HUES6 (cell line): ENCODE measurements around the gene PAPSS1.

ENCODE experiments used
- H3K27ac ChIP-seq: 2 replicates; pipeline ENCODE4 v1.7.0; 2013; ENCODE audit warnings: low read depth, mild to moderate bottlenecking, low read length, inconsistent platforms
- H3K27me3 ChIP-seq: 2 replicates; pipeline ENCODE4 v1.6.1; 2013; ENCODE audit warnings: low read length; ENCODE audit not compliant: control insufficient read depth, insufficient read depth
- H3K36me3 ChIP-seq: 2 replicates; pipeline ENCODE4 v1.6.1; 2013; ENCODE audit warnings: low read length; ENCODE audit not compliant: control insufficient read depth, insufficient read depth
- H3K4me1 ChIP-seq: 2 replicates; pipeline ENCODE4 v1.6.1; 2013; ENCODE audit warnings: low read length; ENCODE audit not compliant: control insufficient read depth, insufficient read depth
- H3K4me3 ChIP-seq: 2 replicates; pipeline ENCODE4 v1.5.1; 2013; ENCODE audit warnings: low read depth, low read length
- H3K9ac ChIP-seq: one replicate; pipeline ENCODE4 v1.6.1; 2013; ENCODE audit warnings: mild to moderate bottlenecking, low read length
- H3K9me3 ChIP-seq: 2 replicates; pipeline ENCODE4 v1.6.1; 2013; ENCODE audit warnings: low read depth, low read length; ENCODE audit not compliant: control insufficient read depth, insufficient read depth

Gene PAPSS1

DNA sequence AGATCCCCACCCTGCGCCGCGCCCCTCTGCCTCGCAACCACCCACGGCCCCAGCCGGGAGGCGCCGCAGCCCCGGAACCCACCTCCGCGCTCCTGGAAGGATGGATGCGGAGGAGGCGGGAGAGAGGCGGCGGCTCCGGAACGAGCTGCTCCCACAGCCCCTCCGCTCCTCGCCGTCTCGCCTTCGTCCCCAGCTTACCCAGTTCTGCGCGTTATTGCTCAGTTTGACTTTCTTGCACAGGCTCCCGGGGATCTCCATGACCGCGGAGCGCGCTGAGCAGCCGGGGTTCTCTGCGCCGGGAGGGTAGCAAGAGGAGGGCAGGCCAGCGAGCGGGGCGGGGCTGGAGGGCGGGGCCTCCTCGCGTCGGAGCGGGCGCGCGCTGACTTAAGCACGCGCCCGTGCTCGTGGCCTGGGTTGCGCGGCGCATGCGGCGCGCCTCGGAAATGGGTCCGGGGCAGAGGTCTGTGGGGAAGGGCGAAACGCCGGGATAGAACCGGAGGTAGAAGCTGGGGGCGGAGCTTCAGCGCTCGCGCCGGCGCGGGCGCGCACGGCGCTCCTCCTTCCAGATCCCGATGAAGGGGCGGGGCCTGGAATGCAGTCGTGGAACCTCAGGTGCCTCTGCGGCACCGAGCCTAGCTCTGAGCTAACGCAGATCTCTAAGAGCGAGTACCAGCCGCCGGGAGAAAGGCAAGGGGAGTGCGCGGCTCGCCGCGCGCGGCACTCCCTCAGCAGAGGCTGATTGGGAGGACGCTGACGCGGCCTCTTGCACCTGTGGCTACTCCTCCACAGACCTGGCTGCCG is at the start of gene PAPSS1:
Gene PAPSS1 (minus strand): TSS at position 313 of the 801 bp plus-strand sequence. CDS start 55 bp downstream, at position 258.
- Histone ChIP-seq H3K9ac (peak within 1 kb of the TSS; percentile 77), H3K27ac (peak within 1 kb of the TSS; percentile 12; the same call in 1 of the 2 replicates), H3K9me3 (no peaks in the 10 kb centered on the region), H3K27me3 (no peaks in the 10 kb centered on the region), H3K4me1 (peaks cover 16% of the 10 kb centered on the region; the same call in 1 of the 2 replicates), H3K36me3 (peaks cover 4% of the 10 kb centered on the region; the same call in 1 of the 2 replicates), H3K4me3 (peak within 1 kb of the TSS; percentile 89)

DNA sequence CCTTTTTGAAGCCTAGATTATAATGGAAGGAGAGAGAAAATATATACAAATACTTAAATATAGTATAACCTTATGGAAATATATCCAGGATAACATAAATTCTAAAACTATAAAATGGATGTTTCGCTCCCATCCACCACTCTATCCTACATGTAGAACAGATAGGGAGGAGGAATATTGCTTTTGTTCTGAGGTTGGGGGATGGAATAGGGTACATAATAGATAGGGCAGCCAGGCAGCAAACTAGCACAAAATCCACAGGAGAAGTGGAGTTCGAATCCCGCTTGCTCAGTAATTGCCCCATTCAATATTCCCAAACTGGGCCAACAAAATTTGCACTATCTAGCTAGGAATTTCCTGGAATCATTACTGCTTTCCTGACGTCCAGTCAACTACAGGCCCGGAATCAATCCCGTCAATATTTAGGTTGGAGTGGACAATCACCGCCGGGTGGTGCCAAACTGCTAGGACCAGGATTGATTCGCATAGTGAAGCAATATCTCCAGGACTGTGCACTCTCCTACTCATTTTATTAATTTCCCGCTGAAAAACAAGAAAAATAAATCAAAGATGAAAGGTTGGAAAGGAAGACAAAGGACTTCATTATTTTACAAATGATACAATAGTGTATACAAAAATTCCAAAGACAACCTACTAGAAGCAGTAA is 40.4 kb upstream of the PAPSS1 start:
- no peak overlapping the region for H3K9ac ChIP-seq
- H3K9me3 ChIP-seq = peaks cover 10% of the 10 kb centered on the region
- H3K4me1 ChIP-seq = peaks cover 3% of the 10 kb centered on the region; the same call in 1 of the 2 replicates
- no peaks in the 10 kb centered on the region for H3K36me3 ChIP-seq
- no peak overlapping the region for H3K27ac ChIP-seq
- H3K4me3 ChIP-seq = no peak overlapping the region
- H3K27me3 ChIP-seq = no peaks in the 10 kb centered on the region

DNA sequence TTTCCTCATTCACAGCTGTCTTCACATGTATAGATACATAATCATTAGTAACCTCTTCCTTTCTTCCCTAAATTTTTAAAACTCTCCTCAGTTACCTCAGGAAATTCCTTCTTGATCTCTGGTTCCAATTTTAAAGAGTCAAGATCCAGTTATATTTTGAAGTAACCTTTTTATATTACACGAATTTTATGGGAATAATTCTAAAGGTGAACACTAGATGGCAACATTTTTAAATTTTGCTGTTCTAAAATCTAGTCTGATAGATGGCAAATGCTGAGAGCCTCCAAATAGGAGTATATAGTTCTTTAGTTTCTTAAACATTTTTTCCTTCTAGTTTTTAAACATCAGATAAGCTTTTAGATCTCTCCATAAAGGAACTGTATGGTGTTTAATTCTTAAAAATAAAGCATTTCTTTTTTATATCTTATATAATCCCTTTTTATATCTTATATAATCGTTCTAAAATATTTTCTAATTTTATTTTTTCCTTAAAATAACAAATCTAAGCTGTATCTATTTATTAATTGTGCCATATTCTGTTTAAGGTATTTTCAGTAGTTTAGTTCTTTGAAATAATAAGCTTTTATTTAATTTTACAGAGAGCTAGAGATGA is 37.9 kb upstream of the PAPSS1 start:
- Histone ChIP-seq H3K27ac (no peak overlapping the region), H3K36me3 (no peaks in the 10 kb centered on the region), H3K27me3 (no peaks in the 10 kb centered on the region), H3K4me3 (no peak overlapping the region), H3K4me1 (peaks cover 3% of the 10 kb centered on the region; the same call in 1 of the 2 replicates), H3K9ac (no peak overlapping the region), H3K9me3 (peaks cover 10% of the 10 kb centered on the region)

DNA sequence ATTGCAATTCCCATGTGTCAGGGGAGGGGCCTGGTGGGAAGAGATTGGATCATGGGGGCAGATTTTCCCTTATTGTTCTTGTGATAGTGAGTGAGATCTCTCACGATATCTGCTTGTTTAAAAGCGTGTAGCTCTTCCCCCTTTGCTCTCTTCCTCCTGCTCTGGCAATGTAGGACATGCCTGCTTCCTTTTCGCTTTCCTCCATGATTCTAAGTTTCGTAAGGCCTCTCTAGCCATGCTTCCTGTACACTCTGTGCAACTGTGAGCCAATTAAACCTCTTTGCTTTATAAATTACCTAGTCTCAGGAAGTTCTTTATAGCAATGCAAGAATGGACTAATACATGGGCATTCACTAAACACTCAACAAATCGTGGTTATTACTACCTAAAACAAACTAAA is 37.2 kb upstream of the PAPSS1 start:
- H3K27ac ChIP-seq = no peak overlapping the region
- no peak overlapping the region for H3K9ac ChIP-seq

DNA sequence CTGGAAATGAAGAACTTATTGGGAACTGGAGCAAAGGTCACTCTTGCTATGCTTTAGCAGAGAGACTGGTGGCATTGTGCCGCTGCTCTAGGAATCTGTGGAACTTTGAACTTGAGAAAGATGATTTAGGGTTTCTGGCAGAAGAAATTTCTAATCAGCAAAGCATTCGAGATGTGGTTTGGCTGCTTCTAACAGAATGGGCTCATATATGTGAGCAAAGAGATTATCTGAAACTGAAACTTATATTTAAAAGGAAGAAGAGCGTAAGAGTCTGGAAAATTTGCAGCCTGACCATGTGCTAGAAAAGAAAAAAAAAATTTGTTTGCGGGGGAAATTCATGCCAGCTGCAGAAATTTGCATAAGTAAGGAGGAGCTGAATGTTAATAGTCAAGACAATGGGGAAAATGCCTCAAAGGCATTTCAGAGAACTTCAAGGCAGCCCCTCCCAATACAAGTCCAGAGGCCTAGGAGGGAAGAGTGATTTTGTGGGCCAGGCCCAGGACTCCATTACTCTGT is 35.9 kb upstream of the PAPSS1 start:
- Histone ChIP-seq H3K4me1 (peaks cover 3% of the 10 kb centered on the region; the same call in 1 of the 2 replicates), H3K9ac (no peak overlapping the region), H3K27me3 (no peaks in the 10 kb centered on the region), H3K4me3 (no peak overlapping the region), H3K27ac (no peak overlapping the region), H3K9me3 (peaks cover 10% of the 10 kb centered on the region), H3K36me3 (no peaks in the 10 kb centered on the region)

More for the DNA sequence above, 37.2 kb upstream of the PAPSS1 start:
- peaks cover 3% of the 10 kb centered on the region; the same call in 1 of the 2 replicates for H3K4me1 ChIP-seq
- no peak overlapping the region for H3K4me3 ChIP-seq
- peaks cover 10% of the 10 kb centered on the region for H3K9me3 ChIP-seq
- no peaks in the 10 kb centered on the region for H3K27me3 ChIP-seq
- no peaks in the 10 kb centered on the region for H3K36me3 ChIP-seq

DNA sequence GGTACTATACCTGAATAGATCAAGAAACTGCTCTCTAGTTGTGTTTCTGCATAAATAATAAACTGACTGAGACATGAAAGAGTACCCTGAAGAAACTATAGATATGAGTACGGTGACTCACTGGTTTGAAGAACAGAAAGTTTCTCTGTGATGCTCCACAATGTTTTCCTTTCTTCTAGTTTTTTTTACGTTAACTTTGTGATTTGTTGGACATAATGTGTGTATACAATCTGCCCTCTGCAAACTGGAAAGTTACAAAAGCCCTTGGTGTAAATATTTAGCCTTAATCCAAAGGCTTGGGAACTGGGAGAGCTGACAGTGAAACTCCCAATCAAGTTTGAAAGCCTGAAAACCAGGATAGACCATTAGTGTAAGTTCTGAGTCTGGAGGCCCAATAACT is 31.6 kb upstream of the PAPSS1 start:
- Histone ChIP-seq H3K4me3 (no peak overlapping the region), H3K27me3 (no peaks in the 10 kb centered on the region), H3K9ac (no peak overlapping the region), H3K4me1 (0 out of 2 replicates have a peak, but pooled peaks cover 3% of the 10 kb centered on the region), H3K36me3 (no peaks in the 10 kb centered on the region), H3K27ac (no peak overlapping the region), H3K9me3 (peaks cover 9% of the 10 kb centered on the region)

DNA sequence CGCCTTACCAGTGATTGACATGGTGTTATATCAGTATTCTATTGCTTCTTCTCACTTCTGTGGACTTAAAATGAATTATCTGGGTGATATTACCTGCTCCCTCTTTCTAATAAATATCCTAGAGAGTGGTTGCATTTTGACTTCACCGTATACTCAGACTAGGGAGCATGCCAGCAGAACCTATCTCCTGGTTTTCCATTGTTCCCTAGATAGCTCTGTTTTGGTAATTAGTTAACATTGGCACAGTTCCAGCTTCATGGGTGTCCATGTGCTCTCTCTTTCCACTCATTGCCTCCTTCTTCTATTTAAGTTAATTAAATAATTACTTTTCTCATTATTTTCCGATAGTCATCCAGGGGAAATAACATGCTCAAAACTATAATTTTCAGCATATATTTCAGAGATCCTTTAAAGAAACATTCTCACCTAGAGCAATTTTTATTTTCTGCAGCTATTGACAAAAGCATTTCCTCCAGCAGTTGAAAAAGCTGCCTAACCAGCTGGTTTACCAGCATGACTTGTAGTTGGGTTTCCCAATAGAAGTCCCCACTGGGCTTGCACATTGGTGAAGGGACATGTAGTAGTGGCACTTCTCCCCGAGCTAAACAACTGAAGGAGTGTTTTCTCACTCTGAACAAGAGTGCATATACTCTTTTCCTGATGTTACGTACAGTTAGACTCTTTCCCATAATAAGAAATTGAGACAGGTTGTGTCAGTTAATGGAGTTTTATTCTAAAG is 27.9 kb upstream of the PAPSS1 start:
- Histone ChIP-seq H3K27me3 (no peaks in the 10 kb centered on the region), H3K4me1 (no peaks in the 10 kb centered on the region), H3K9me3 (peaks cover 12% of the 10 kb centered on the region; the same call in 1 of the 2 replicates), H3K27ac (no peak overlapping the region), H3K4me3 (no peak overlapping the region), H3K9ac (no peak overlapping the region), H3K36me3 (no peaks in the 10 kb centered on the region)

DNA sequence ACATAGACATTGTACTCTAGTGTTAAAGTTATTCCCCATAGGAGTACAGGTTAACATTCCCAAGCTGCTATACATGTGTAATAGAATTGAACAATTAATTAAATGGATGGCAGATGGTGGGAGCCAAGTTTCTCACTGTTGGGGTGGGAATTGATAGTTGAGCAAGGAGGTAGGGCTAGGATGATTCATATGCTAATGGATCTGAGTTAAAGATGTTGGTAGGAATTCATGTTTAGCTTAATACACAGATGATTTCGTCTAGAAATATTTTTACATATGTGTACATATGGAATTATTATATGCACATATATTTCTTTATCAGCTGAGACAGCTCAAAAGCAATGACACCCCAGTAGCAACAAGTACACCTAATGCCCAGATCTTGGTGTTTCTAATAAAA is 26.1 kb upstream of the PAPSS1 start:
- Histone ChIP-seq H3K27me3 (no peaks in the 10 kb centered on the region), H3K4me1 (0 out of 2 replicates have a peak, but pooled peaks cover 2% of the 10 kb centered on the region), H3K9me3 (peaks cover 12% of the 10 kb centered on the region; the same call in 1 of the 2 replicates), H3K36me3 (no peaks in the 10 kb centered on the region), H3K4me3 (no peak overlapping the region), H3K9ac (no peak overlapping the region), H3K27ac (no peak overlapping the region)

DNA sequence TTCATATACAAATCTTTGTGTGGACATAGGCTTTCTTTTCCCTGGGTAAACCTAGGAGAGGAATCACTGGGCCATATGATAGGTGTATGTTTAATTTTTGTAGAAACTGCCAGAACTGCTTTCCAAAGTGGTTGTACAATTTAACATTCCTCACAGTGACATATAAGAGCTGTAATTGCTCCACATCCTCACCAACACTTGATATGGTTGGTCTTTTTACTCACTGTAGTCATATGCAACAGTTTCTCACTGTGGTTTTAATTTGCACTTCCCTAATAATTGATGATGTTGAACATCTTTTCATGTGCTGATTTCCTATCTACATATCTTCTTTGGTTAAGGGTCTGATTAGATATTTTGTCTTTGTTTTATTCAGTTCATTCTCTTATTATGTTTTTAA is 24.5 kb upstream of the PAPSS1 start:
- H3K4me3 ChIP-seq = no peak overlapping the region
- no peak overlapping the region for H3K27ac ChIP-seq
- H3K9me3 ChIP-seq = peaks cover 12% of the 10 kb centered on the region; the same call in 1 of the 2 replicates
- no peaks in the 10 kb centered on the region for H3K27me3 ChIP-seq
- peaks cover 10% of the 10 kb centered on the region; the same call in 1 of the 2 replicates for H3K4me1 ChIP-seq
- H3K9ac ChIP-seq = no peak overlapping the region
- H3K36me3 ChIP-seq = no peaks in the 10 kb centered on the region

DNA sequence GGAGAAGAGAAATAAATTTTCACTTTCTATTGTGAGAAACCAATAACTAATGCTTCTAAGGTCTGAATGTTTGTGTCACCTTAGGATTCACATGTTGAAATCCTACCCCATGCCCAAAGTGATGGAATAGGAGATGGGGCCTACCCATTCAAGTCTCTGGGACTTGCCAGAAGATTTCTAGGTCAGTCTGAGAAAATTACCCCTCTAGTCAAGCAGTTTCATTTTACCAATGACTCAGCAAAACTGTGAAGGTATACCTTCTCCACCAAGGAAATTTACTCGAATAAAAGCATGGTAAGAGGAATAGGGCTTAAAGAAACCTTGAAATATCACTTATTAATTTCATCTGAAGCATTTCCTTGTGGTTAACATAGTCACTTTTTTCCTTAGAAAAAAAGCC is 23.5 kb upstream of the PAPSS1 start:
- Histone ChIP-seq H3K9ac (no peak overlapping the region), H3K27me3 (no peaks in the 10 kb centered on the region), H3K36me3 (no peaks in the 10 kb centered on the region), H3K4me1 (peaks cover 10% of the 10 kb centered on the region; the same call in 1 of the 2 replicates), H3K4me3 (no peak overlapping the region), H3K27ac (no peak overlapping the region), H3K9me3 (peaks cover 12% of the 10 kb centered on the region; the same call in 1 of the 2 replicates)
